ENCODE measurements around the gene EMC6. TPM values are rescaled to one million over a fixed set of nuclear protein-coding genes. Genes with fewer than 3 reads are reported as not detected.

EMC6 gene
- total RNA-seq, 2 donors from 2014 or later, result 19.1 to 22.2 TPM

DNA sequence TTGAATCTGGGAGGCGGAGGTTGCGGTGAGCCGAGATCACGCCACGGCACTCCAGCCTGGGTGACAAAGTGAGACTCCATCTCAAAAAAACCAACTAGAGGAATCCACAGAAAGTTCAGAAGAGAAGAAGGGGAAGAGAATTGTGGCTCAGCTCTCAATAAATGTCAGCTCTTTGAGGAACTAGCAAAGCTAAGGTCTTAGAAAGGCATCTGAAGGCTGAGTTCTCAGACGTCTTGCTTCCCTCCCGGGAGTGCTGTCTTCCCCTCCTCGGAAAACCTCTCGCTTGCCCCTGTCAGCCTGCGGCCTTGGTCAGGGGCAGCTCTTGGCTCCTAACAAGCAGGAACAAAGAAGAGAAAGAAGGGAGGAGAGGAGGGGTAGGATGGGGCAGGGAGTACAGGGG is 37.8 kb upstream of the EMC6 start:
- peaks cover 0 to 30% of the 10 kb centered on the region in 2 donors for H3K4me1 ChIP-seq

DNA sequence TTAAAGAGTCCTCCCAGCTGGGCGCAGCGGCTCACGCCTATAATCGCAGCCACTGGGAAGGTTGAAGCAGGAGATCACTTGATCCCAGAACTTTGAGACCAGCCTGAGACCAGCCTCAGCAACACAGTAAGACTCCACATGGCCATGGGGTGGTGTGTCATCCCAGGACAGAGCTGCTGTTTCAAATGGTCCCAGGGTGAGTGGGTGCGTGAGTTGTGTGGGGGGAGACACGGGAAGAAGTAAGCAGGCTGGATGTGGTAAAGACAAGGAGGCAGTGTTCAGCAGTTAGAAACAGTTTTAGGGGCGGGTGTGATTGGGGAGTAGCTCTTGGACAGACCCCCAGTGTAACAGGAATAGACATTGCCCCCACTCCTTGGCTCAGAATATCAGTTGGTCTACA is 36.3 kb upstream of the EMC6 start:
- Histone ChIP-seq H3K36me3 (peaks cover 28% of the 10 kb centered on the region), H3K9me3 (no peaks in the 10 kb centered on the region), H3K27me3 (no peaks in the 10 kb centered on the region), H3K27ac (no peak overlapping the region), H3K4me3 (no peak overlapping the region), H3K4me1 (peaks cover 0 to 35% of the 10 kb centered on the region in 2 donors)
- TF ChIP-seq, protein P1, sequence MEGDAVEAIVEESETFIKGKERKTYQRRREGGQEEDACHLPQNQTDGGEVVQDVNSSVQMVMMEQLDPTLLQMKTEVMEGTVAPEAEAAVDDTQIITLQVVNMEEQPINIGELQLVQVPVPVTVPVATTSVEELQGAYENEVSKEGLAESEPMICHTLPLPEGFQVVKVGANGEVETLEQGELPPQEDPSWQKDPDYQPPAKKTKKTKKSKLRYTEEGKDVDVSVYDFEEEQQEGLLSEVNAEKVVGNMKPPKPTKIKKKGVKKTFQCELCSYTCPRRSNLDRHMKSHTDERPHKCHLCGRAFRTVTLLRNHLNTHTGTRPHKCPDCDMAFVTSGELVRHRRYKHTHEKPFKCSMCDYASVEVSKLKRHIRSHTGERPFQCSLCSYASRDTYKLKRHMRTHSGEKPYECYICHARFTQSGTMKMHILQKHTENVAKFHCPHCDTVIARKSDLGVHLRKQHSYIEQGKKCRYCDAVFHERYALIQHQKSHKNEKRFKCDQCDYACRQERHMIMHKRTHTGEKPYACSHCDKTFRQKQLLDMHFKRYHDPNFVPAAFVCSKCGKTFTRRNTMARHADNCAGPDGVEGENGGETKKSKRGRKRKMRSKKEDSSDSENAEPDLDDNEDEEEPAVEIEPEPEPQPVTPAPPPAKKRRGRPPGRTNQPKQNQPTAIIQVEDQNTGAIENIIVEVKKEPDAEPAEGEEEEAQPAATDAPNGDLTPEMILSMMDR (IDR thresholded peaks at IDR 0.05), result no peak
- DNase-seq (ENCODE audit: low spot score), result no peak

More for the DNA sequence above, 37.8 kb upstream of the EMC6 start:
- Histone ChIP-seq H3K9me3 (no peaks in the 10 kb centered on the region), H3K36me3 (peaks cover 36% of the 10 kb centered on the region), H3K27me3 (no peaks in the 10 kb centered on the region), H3K27ac (no peak overlapping the region), H3K4me3 (no peak overlapping the region)
- DNase-seq (ENCODE audit: low spot score), result no peak
- TF ChIP-seq, protein P1 (IDR thresholded peaks at IDR 0.05), result no peak

DNA sequence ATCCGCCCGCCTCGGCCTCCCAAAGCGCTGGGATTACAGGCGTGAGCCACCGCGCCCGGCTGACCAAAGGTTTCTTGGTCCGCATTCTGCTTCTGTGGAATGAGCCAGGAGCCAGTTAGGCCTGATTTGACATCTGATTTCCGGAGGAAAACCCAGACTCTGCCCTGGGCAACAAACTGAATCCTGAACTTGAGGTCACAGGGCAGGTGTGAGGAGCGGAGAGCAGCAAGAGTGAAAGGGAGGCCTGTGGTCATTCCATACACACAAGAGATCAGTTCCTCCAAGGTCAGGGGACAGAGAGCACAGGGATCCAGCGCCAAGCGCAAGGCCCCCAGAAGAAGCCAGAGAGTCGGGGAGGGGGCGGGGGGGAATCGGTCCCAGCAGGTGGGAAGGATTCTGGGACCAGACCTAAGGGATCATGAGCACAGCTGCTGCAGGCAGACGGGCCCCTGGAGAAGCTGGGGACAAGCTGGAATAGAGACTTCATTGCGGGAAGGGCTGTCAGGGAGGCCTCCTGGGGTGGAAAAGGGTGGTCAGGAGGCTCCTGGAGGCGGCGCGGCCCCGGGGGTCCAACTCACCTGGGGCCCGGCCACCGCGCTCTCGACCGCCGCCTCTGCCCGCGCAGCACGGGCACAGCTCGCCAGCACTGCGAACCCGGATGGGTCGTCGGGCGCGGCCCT is 33.0 kb upstream of the EMC6 start:
- TF ChIP-seq, protein P1 (IDR thresholded peaks at IDR 0.05), result no peak
- DNase-seq (ENCODE audit: low spot score), result no peak
- peak overlapping the region; percentile 94 to 95 for H3K27ac ChIP-seq

DNA sequence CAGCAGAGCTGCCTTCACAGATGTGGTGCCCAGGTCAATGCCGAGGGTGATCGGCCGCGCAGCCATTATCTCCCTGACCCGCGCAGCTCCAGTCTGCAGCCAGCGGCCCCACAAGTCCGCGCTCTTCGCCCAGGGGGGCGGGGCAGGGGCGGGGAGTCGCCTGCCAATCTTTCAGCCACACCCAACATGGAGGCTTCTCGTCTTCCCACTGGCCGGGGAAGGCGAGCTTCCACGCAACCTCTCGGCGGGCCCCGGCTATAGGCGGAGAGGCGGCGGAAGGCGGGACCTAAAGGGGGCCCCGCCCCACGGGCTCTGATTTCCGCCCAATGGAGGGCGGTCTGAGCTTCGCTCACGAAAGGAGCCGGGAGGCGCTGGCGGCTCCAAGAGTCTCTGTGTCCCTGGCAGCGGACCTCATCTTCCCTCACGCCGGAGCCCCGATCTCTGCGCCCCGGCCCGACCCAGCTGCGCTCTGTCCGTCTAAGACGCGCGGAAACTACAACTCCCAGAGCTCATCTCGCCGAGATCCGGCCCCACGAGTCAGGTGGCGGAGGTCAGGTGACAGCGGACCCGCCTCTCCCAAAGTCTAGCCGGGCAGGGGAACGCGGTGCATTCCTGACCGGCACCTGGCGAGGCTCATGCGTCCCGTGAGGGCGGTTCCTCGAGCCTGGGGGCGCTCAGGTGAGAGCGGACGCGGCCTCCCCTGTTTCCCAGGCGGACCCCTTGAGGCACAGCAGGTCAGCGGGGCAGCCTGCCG is 32.3 kb upstream of the EMC6 start, which contains the start of the genes CTNS and SHPK:
Gene CTNS (plus strand): TSS at position 607 of the 754 bp plus-strand sequence. CDS start 3,447 bp downstream, outside the sequence.
Gene SHPK (minus strand): TSS at position 97 of the 754 bp plus-strand sequence. CDS start 31 bp downstream, at position 66.
- Histone ChIP-seq H3K27ac (peak within 1 kb of the TSS; percentile 94 to 95), H3K27me3 (no peaks in the 10 kb centered on the region), H3K9me3 (no peaks in the 10 kb centered on the region), H3K4me1 (peaks cover 0 to 47% of the 10 kb centered on the region in 2 donors), H3K4me3 (peak within 1 kb of the TSS; percentile 84 to 99), H3K36me3 (no peaks in the 10 kb centered on the region)
- peak; percentile 98 for DNase-seq (ENCODE audit: low spot score)
- TF ChIP-seq, protein P1 (IDR thresholded peaks at IDR 0.05), result no peak

More for the DNA sequence above, 33.0 kb upstream of the EMC6 start:
- peaks cover 0 to 46% of the 10 kb centered on the region in 2 donors for H3K4me1 ChIP-seq
- H3K27me3 ChIP-seq, result no peaks in the 10 kb centered on the region
- H3K9me3 ChIP-seq, result no peaks in the 10 kb centered on the region
- no peaks in the 10 kb centered on the region for H3K36me3 ChIP-seq
- H3K4me3 ChIP-seq, result peak overlapping the region; percentile 84 to 99

DNA sequence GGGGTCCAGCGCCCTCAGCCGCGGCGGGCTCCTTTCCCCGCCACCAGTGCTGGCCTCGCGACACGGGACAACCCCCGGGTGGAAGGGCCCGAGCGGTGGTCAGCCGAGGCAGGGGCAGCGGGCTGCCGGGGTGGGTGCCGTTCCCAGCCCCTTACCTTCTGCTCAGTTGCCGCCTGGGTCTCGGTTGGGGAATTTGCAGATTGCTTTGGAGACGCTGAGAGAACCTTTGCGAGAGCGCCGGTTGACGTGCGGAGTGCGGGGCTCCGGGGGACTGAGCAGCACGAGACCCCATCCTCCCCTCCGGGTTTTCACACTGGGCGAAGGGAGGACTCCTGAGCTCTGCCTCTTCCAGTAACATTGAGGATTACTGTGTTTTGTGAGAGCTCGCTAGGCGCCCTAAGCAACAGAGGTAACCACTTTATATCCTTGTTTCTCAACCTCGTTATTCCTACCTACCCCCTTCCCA is 31.7 kb upstream of the EMC6 start:
- Histone ChIP-seq H3K27ac (peak overlapping the region; percentile 94 to 95), H3K27me3 (no peaks in the 10 kb centered on the region), H3K36me3 (no peaks in the 10 kb centered on the region), H3K4me3 (peak overlapping the region; percentile 84 to 99), H3K4me1 (peaks cover 0 to 47% of the 10 kb centered on the region in 2 donors), H3K9me3 (no peaks in the 10 kb centered on the region)
- no peak for DNase-seq (ENCODE audit: low spot score)
- TF ChIP-seq, protein P1 (IDR thresholded peaks at IDR 0.05), result no peak
